ENCODE measurements around the gene ALDH3B1.

DNA sequence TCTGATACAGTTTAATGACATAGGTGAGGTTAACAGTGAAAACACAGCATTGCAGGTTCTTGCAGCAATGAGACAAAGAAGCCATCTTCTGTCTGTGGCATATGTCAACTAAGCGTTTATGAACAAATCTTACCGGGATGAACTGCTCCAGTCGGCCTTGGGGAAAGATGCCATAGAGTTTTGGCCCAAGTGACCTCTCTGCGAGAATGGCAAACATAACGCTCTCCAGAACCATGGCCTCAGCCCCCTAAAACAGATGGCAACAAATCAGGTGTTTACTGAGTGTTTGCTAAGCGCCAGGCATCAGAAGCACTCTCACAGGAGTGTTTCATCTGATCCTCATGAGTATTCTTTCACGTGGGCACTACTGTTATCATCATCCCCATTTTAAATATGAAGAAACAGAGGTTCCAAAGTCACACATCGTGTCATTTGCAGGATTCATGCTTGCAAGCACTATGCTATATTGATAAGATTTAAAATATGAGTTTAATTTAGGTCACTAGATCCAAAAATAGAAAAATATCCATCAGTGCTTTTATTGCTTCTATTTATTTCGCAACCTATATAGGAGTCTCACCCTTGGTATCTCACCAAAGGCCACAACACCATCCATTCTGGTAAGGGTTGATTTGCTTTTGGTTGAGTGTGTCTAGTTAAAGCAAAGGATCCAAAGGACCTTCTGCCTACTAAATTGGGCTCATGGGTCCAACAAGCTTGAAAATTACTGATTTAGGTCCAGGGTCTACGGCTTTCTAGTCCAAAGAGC, 64.6 kb downstream of the ALDH3B1 start:
- no peak for TF ChIP-seq EZH2 (IDR thresholded peaks at IDR 0.05; ENCODE audit: borderline replicate concordance, low read depth, low read length, severe bottlenecking)
- TF ChIP-seq, protein P1, sequence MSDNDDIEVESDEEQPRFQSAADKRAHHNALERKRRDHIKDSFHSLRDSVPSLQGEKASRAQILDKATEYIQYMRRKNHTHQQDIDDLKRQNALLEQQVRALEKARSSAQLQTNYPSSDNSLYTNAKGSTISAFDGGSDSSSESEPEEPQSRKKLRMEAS (IDR thresholded peaks at IDR 0.05; ENCODE audit: insufficient read depth, insufficient read length) = no peak

Data from endothelial cell of umbilical vein (primary cell).